ENCODE results near the gene ZNF445.

DNA sequence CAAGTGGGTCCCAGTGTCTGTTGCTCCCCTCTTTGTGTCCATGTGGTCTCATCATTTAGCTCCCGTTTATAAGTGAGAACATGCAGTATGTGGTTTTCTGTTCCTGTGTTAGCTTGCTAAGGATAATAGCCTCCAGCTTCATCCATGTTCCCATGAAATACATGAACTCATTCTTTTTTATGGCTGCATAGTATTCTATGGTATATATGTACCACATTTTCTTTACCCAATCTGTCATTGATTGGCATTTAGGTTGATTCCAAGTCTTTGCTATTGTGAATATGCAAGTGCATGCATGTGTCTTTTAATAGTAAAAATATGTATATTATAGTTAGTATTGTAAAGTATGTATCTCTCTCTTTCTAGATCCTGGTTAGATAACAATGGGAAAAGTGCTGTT lies 85.0 kb downstream of the ZNF445 start:
- TF ChIP-seq, protein P1, sequence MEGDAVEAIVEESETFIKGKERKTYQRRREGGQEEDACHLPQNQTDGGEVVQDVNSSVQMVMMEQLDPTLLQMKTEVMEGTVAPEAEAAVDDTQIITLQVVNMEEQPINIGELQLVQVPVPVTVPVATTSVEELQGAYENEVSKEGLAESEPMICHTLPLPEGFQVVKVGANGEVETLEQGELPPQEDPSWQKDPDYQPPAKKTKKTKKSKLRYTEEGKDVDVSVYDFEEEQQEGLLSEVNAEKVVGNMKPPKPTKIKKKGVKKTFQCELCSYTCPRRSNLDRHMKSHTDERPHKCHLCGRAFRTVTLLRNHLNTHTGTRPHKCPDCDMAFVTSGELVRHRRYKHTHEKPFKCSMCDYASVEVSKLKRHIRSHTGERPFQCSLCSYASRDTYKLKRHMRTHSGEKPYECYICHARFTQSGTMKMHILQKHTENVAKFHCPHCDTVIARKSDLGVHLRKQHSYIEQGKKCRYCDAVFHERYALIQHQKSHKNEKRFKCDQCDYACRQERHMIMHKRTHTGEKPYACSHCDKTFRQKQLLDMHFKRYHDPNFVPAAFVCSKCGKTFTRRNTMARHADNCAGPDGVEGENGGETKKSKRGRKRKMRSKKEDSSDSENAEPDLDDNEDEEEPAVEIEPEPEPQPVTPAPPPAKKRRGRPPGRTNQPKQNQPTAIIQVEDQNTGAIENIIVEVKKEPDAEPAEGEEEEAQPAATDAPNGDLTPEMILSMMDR (conservative IDR thresholded peaks at IDR 0.05), result no peak
- TF ChIP-seq EZH2 (IDR thresholded peaks at IDR 0.05; ENCODE audit: low read depth), result no peak

Measured in PC-9 (cell line).